ENCODE results near the gene EVI2B. TPM values are rescaled to one million over a fixed set of nuclear protein-coding genes. Genes with fewer than 3 reads are reported as not detected.
"Not testable (repeated sequence)": the region's sequence is repeated elsewhere in the genome, so short reads cannot be mapped to it uniquely, and the experiment has no call there.

Gene EVI2B
- total RNA-seq, 1 experiment from 2014 or later = 0.20 TPM

- H3K9me2 ChIP-seq (ENCODE audit: insufficient read depth) = no peaks in the 10 kb centered on the region
- no peak for DNase-seq (ENCODE audit: low read depth, low spot score)
- no peak for ATAC-seq
- intact Hi-C loops (cut with micrococcal nuclease) = no loop called here
- BruUV-seq (replicated peaks) = no TSS peak
- ChIA-PET CTCF (no interaction called here), RAD21 (ENCODE audit: low non-redundant PET in 1 of 2, low total read pairs in 2 of 2, uncharacterized antibody in 2 of 2, unreplicated experiment in 2 of 2) (no interaction called here), POLR2A (no interaction called here)
- peaks cover 8 to 11% of the 10 kb centered on the region in 2 experiments; a peak in 3 of 4 replicates for H3K36me3 ChIP-seq (ENCODE audit: control insufficient read depth in 1 of 2, insufficient read depth in 2 of 2, low read length in 2 of 2)
- no peaks in the 10 kb centered on the region for H3K27me3 ChIP-seq (ENCODE audit: insufficient read depth, low read length)
- H3K79me2 ChIP-seq (ENCODE audit: insufficient read depth, low read length) = no peaks in the 10 kb centered on the region
- no peak overlapping the region for H3K9ac ChIP-seq (ENCODE audit: low read length)
- no peak for TF ChIP-seq REST (IDR thresholded peaks at IDR 0.05; ENCODE audit: low read depth)
- TF ChIP-seq CEBPB (IDR thresholded peaks at IDR 0.05; ENCODE audit: low read depth) = no peak
- no peak for TF ChIP-seq ZFX (IDR thresholded peaks at IDR 0.05)
- TF ChIP-seq ZBTB33 (IDR thresholded peaks at IDR 0.05; ENCODE audit: extremely low read depth, insufficient replicate concordance, low read length) = no peak
- no peak for TF ChIP-seq POLR2A (IDR thresholded peaks at IDR 0.05; ENCODE audit: borderline replicate concordance, extremely low read depth, insufficient read depth, insufficient read length)
- no peak for TF ChIP-seq CBX3 (IDR thresholded peaks at IDR 0.05; ENCODE audit: low read depth)
- TF ChIP-seq SP1 (IDR thresholded peaks at IDR 0.05; ENCODE audit: low read depth) = no peak
- H4K20me1 ChIP-seq (ENCODE audit: insufficient read depth) = no peaks in the 10 kb centered on the region
- H3K4me1 ChIP-seq (ENCODE audit: control insufficient read depth in 1 of 2, insufficient read depth in 2 of 2, low read length in 2 of 2) = no peaks in the 10 kb centered on the region
- H3K9me3 ChIP-seq (ENCODE audit: control insufficient read depth in 1 of 2, insufficient read depth in 1 of 2, low read depth in 1 of 2, low read length in 2 of 2) = no peaks in the 10 kb centered on the region
- H2AFZ ChIP-seq (ENCODE audit: low read depth, low read length, poor library complexity, severe bottlenecking) = no peak overlapping the region
- H3K27ac ChIP-seq (ENCODE audit: low read depth, low read length) = no peak overlapping the region
- H3K4me3 ChIP-seq (replicated peaks in 1 of 2; ENCODE audit: low read depth in 1 of 2, low read length in 2 of 2) = no peak overlapping the region
- no peak overlapping the region for H3K4me2 ChIP-seq (ENCODE audit: low read length)
Observed at GRCh38 chr17:31349454-31349853, 35.6 kb upstream of the EVI2B start.

GRCh38 chr17:31345191-31345747 lies 31.4 kb upstream of the EVI2B start:
- not testable (repeated sequence) for BruUV-seq (replicated peaks)

More at GRCh38 chr17:31345191-31345747, 31.4 kb upstream of the EVI2B start:
- POLR2A ChIA-PET; intact Hi-C loops (cut with micrococcal nuclease); H3K4me1 ChIP-seq (ENCODE audit: control insufficient read depth in 1 of 2, insufficient read depth in 2 of 2, low read length in 2 of 2); H3K4me3 ChIP-seq (replicated peaks in 1 of 2; ENCODE audit: low read depth in 1 of 2, low read length in 2 of 2); H3K4me2 ChIP-seq (ENCODE audit: low read length); CTCF ChIA-PET; H3K9me2 ChIP-seq (ENCODE audit: insufficient read depth); H3K9me3 ChIP-seq (ENCODE audit: control insufficient read depth in 1 of 2, insufficient read depth in 1 of 2, low read depth in 1 of 2, low read length in 2 of 2); H4K20me1 ChIP-seq (ENCODE audit: insufficient read depth); H3K27me3 ChIP-seq (ENCODE audit: insufficient read depth, low read length); H3K79me2 ChIP-seq (ENCODE audit: insufficient read depth, low read length); H3K9ac ChIP-seq (ENCODE audit: low read length); H2AFZ ChIP-seq (ENCODE audit: low read depth, low read length, poor library complexity, severe bottlenecking); H3K27ac ChIP-seq (ENCODE audit: low read depth, low read length); DNase-seq (ENCODE audit: low read depth, low spot score); ATAC-seq; RAD21 ChIA-PET (ENCODE audit: low non-redundant PET in 1 of 2, low total read pairs in 2 of 2, uncharacterized antibody in 2 of 2, unreplicated experiment in 2 of 2): not testable (repeated sequence)
- H3K36me3 ChIP-seq (ENCODE audit: control insufficient read depth in 1 of 2, insufficient read depth in 2 of 2, low read length in 2 of 2) = peaks cover 3 to 11% of the 10 kb centered on the region in 2 experiments; a peak in 2 of 4 replicates
